Neuronal stem cell (in vitro differentiated cells): ENCODE measurements around the gene WWOX.

ENCODE experiments used
- DNase-seq: peaks from one replicate; pipeline ENCODE4 v3.0.0-alpha.2; 2013; ENCODE audit warnings: low spot score
- H2AFZ ChIP-seq: one replicate; pipeline ENCODE4 v1.6.1; 2013; ENCODE audit warnings: mild to moderate bottlenecking, low read length, inconsistent platforms
- H2AK5ac ChIP-seq: 2 replicates; pipeline ENCODE4 v1.6.1; 2013; ENCODE audit warnings: low read depth, mild to moderate bottlenecking, inconsistent platforms, low read length, moderate library complexity, mixed read lengths
- H2BK120ac ChIP-seq: 2 replicates; pipeline ENCODE4 v1.6.1; 2013; ENCODE audit warnings: low read depth, mild to moderate bottlenecking, inconsistent platforms, low read length, moderate library complexity, mixed read lengths
- H2BK12ac ChIP-seq: one replicate; pipeline ENCODE4 v1.6.1; 2013; ENCODE audit warnings: low read length, inconsistent platforms
- H2BK15ac ChIP-seq: 2 replicates; pipeline ENCODE4 v1.6.1; 2013; ENCODE audit warnings: mild to moderate bottlenecking, low read length, inconsistent platforms, mixed read lengths
- H2BK5ac ChIP-seq: one replicate; pipeline ENCODE4 v1.6.1; 2013; ENCODE audit warnings: inconsistent platforms, mild to moderate bottlenecking, low read length, moderate library complexity
- H3K14ac ChIP-seq: one replicate; pipeline ENCODE4 v1.6.1; 2013; ENCODE audit warnings: low read length, inconsistent platforms
- H3K18ac ChIP-seq: 2 replicates; pipeline ENCODE4 v1.6.1; 2013; ENCODE audit warnings: low read length, inconsistent platforms
- H3K23ac ChIP-seq: 2 replicates; pipeline ENCODE4 v1.6.1; 2013; ENCODE audit warnings: low read depth, mild to moderate bottlenecking, mixed read lengths, low read length, inconsistent platforms; ENCODE audit not compliant: poor library complexity
- H3K27ac ChIP-seq: replicated peaks from 3 replicates; pipeline ENCODE4 v1.5.1; 2013; ENCODE audit warnings: low read length, inconsistent platforms
- H3K27me3 ChIP-seq, 3 experiments: 2 replicates each; pipeline ENCODE4 v1.6.1; 2013; ENCODE audit warnings: low read length in 3 of 3, mild to moderate bottlenecking in 2 of 3, inconsistent platforms in 1 of 3, low read depth in 1 of 3, mixed read lengths in 1 of 3, moderate library complexity in 1 of 3; ENCODE audit not compliant: control insufficient read depth in 3 of 3, insufficient read depth in 3 of 3
- H3K36me3 ChIP-seq, 2 donors: replicated peaks in 1 of 2; 2 replicates each; pipeline ENCODE4 v1.6.1; 2013; ENCODE audit warnings: low read length in 2 of 2; ENCODE audit not compliant: control insufficient read depth in 2 of 2, insufficient read depth in 2 of 2
- H3K4ac ChIP-seq: 2 replicates; pipeline ENCODE4 v1.6.1; 2013; ENCODE audit warnings: inconsistent platforms, mild to moderate bottlenecking, low read length, moderate library complexity
- H3K4me1 ChIP-seq, 2 donors: 1 replicate in 1 of 2; 2 replicates in 1 of 2; pipeline ENCODE4 v1.6.1; 2013; ENCODE audit warnings: low read length in 2 of 2, low read depth in 1 of 2; ENCODE audit not compliant: control insufficient read depth in 2 of 2, insufficient read depth in 1 of 2
- H3K4me2 ChIP-seq: one replicate; pipeline ENCODE4 v1.6.1; 2013; ENCODE audit warnings: mild to moderate bottlenecking, low read length, inconsistent platforms; ENCODE audit not compliant: insufficient read depth, poor library complexity, severe bottlenecking
- H3K4me3 ChIP-seq, 2 donors: 2 replicates each; pipeline ENCODE4 v1.5.1; 2013; ENCODE audit warnings: low read length in 2 of 2, mild to moderate bottlenecking in 2 of 2, inconsistent platforms in 1 of 2, moderate library complexity in 1 of 2
- H3K79me1 ChIP-seq: one replicate; pipeline ENCODE4 v1.6.1; 2013; ENCODE audit warnings: low read depth, mild to moderate bottlenecking, inconsistent platforms, low read length, moderate library complexity
- H3K9ac ChIP-seq: one replicate; pipeline ENCODE4 v1.6.1; 2013; ENCODE audit warnings: mild to moderate bottlenecking, low read depth, low read length, inconsistent platforms; ENCODE audit not compliant: poor library complexity
- H3K9me3 ChIP-seq, 2 donors: replicated peaks in 1 of 2; 2 replicates each; pipeline versions ENCODE3 to v1.6.1; 2013; ENCODE audit warnings: low read length in 2 of 2, mild to moderate bottlenecking in 2 of 2, inconsistent platforms in 1 of 2, low read depth in 1 of 2, mixed read lengths in 1 of 2, moderate library complexity in 1 of 2; ENCODE audit not compliant: control insufficient read depth in 2 of 2, insufficient read depth in 1 of 2
- H4K8ac ChIP-seq: one replicate; pipeline ENCODE4 v1.6.1; 2013; ENCODE audit warnings: low read depth, mild to moderate bottlenecking, inconsistent platforms, low read length, moderate library complexity
- H4K91ac ChIP-seq: one replicate; pipeline ENCODE4 v1.6.1; 2013; ENCODE audit warnings: low read length, low read depth, mild to moderate bottlenecking, inconsistent platforms; ENCODE audit not compliant: poor library complexity
- WGBS, 2 donors: extraction: QIAGEN DNeasy Blood & Tissue Kit; methylation state at CpG; one replicate each; pipeline ENCODE4 v1.1.7; 2013; ENCODE audit warnings: missing lambda C conversion rate in 2 of 2, mixed read lengths in 1 of 2; ENCODE audit not compliant: insufficient read length in 2 of 2, insufficient replicate concordance in 1 of 2; ENCODE audit errors: extremely low coverage in 2 of 2; 5-methylcytosine and 5-hydroxymethylcytosine counted together

Gene WWOX

DNA sequence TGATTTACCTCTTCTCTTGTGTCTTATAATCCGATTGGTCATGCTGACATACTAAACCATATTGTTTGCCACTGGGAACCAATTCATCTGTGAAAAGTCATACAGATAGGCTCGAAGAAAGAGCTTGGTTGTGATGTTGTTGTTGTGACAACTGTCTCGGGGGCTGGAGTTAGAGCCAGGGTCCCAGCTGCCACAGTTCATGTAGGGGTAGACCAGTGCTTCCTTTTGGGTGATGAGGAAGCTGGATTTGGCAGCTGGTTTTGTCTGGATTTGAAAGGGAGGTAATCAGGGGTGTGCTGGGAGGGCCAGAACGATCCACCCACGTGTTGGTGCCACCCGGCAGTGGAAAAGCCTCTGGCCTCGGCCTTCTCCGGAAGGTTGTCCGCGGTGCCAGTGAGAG, 438.1 kb downstream of the WWOX start:
- no peak overlapping the region for H3K4ac ChIP-seq
- no peak for DNase-seq
- no peak overlapping the region for H3K18ac ChIP-seq
- H3K4me3 ChIP-seq = no peak overlapping the region
- H3K36me3 ChIP-seq = no peaks in the 10 kb centered on the region
- no peak overlapping the region for H2BK12ac ChIP-seq
- WGBS, 2 donors = no CpG with 5 or more reads among the region's 10 CpGs
- no peak overlapping the region for H3K27ac ChIP-seq
- H2BK5ac ChIP-seq = no peak overlapping the region
- no peak overlapping the region for H3K9ac ChIP-seq
- no peak overlapping the region for H3K4me2 ChIP-seq
- H4K8ac ChIP-seq = no peak overlapping the region
- no peaks in the 10 kb centered on the region for H3K79me1 ChIP-seq
- H3K9me3 ChIP-seq = no peaks in the 10 kb centered on the region
- H3K14ac ChIP-seq = no peak overlapping the region
- H4K91ac ChIP-seq = no peak overlapping the region
- H2AFZ ChIP-seq = no peak overlapping the region
- H2AK5ac ChIP-seq = no peak overlapping the region
- H3K4me1 ChIP-seq = no peaks in the 10 kb centered on the region
- H2BK15ac ChIP-seq = no peak overlapping the region
- H2BK120ac ChIP-seq = no peak overlapping the region
- H3K27me3 ChIP-seq = no peaks in the 10 kb centered on the region
- no peak overlapping the region for H3K23ac ChIP-seq

DNA sequence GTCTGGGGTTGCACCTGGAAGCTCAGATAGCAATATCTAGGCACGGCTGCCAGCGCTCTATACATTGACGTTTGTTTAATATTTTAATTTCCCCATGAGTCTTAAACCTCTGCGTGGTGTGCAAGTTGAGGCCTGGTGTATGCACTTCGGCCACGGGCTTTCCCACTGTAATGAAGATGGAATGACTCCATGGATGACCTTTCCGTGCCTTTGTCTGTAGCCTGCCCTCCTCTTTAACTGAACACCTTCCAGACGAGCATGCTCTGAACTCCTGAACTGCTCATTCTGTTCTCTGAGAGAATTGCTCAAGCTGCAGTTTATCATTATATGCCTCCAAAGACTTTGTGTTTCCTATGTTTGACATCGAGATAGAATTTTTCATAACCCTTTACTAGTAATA, 438.8 kb downstream of the WWOX start:
- H4K8ac ChIP-seq = no peak overlapping the region
- no peak overlapping the region for H2AFZ ChIP-seq
- H2BK5ac ChIP-seq = no peak overlapping the region
- no peak overlapping the region for H3K9ac ChIP-seq
- H3K79me1 ChIP-seq = no peaks in the 10 kb centered on the region
- no peak overlapping the region for H2BK12ac ChIP-seq
- no peaks in the 10 kb centered on the region for H3K9me3 ChIP-seq
- H3K4ac ChIP-seq = no peak overlapping the region
- no peaks in the 10 kb centered on the region for H3K27me3 ChIP-seq
- WGBS, 2 donors = no CpG with 5 or more reads among the region's 9 CpGs
- H3K36me3 ChIP-seq = no peaks in the 10 kb centered on the region
- H3K27ac ChIP-seq = no peak overlapping the region
- H2BK15ac ChIP-seq = no peak overlapping the region
- H3K4me1 ChIP-seq = no peaks in the 10 kb centered on the region
- H3K4me2 ChIP-seq = no peak overlapping the region
- H3K23ac ChIP-seq = no peak overlapping the region
- no peak overlapping the region for H3K14ac ChIP-seq
- H3K18ac ChIP-seq = no peak overlapping the region
- no peak overlapping the region for H2AK5ac ChIP-seq
- H2BK120ac ChIP-seq = no peak overlapping the region
- H4K91ac ChIP-seq = no peak overlapping the region
- DNase-seq = no peak
- H3K4me3 ChIP-seq = no peak overlapping the region

DNA sequence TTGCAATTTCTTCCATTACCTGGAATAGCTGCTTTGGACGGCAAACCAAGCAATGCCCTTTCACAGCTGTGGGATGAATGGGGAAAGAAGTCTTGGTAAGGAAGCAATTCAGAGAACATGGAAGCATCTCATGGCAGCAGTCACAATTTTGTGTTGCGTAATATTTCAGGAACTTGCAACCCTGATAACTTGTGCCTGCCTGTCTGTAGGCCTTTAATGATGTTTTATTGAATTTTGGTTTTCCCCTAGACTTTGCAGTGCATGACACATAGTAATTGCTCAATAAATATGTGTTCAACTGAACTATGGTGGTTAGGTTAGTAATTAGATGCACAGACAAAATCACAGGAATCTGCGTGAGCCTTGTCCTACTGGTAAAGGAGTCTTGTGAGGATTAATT, 439.5 kb downstream of the WWOX start:
- no peaks in the 10 kb centered on the region for H3K4me1 ChIP-seq
- H3K36me3 ChIP-seq = no peaks in the 10 kb centered on the region
- H2BK120ac ChIP-seq = no peak overlapping the region
- H3K9ac ChIP-seq = no peak overlapping the region
- H3K79me1 ChIP-seq = no peaks in the 10 kb centered on the region
- no peaks in the 10 kb centered on the region for H3K9me3 ChIP-seq
- H3K27ac ChIP-seq = no peak overlapping the region
- H3K4me3 ChIP-seq = no peak overlapping the region
- no peak overlapping the region for H3K4me2 ChIP-seq
- H3K18ac ChIP-seq = no peak overlapping the region
- H4K8ac ChIP-seq = no peak overlapping the region
- no peak for DNase-seq
- H2BK15ac ChIP-seq = no peak overlapping the region
- no peak overlapping the region for H2BK5ac ChIP-seq
- WGBS, 2 donors = no CpG with 5 or more reads among the region's 3 CpGs
- H2AK5ac ChIP-seq = no peak overlapping the region
- no peak overlapping the region for H2AFZ ChIP-seq
- H4K91ac ChIP-seq = no peak overlapping the region
- no peak overlapping the region for H3K4ac ChIP-seq
- no peak overlapping the region for H2BK12ac ChIP-seq
- H3K14ac ChIP-seq = no peak overlapping the region
- no peaks in the 10 kb centered on the region for H3K27me3 ChIP-seq
- H3K23ac ChIP-seq = no peak overlapping the region

DNA sequence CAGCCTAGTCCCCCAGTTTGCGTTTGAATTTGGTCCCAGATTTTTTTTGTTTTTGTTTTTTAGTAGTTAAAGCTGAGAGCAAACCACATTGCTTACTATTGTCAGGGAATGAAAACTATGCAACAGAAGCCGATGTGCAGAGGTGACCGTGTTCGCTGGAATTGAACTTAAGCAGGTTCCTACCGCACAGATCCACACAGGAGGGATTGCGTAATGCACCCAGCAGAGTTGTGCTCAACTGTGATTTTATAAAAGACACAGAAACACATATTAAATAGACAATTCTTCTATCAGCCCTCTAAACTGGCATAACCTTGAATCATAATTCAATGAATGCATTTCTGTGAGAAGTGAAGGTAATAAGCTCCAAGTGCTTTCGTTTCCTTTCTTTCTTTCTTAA, 443.0 kb downstream of the WWOX start:
- WGBS, 2 donors = no CpG with 5 or more reads among the region's 7 CpGs
- H2AK5ac ChIP-seq = no peak overlapping the region
- H3K4ac ChIP-seq = no peak overlapping the region
- no peak overlapping the region for H3K4me2 ChIP-seq
- no peak overlapping the region for H4K8ac ChIP-seq
- H3K14ac ChIP-seq = no peak overlapping the region
- no peaks in the 10 kb centered on the region for H3K27me3 ChIP-seq
- no peak overlapping the region for H2BK12ac ChIP-seq
- no peak overlapping the region for H2AFZ ChIP-seq
- no peaks in the 10 kb centered on the region for H3K36me3 ChIP-seq
- H3K9me3 ChIP-seq = no peaks in the 10 kb centered on the region
- DNase-seq = no peak
- H2BK15ac ChIP-seq = no peak overlapping the region
- no peak overlapping the region for H3K9ac ChIP-seq
- H4K91ac ChIP-seq = no peak overlapping the region
- H2BK5ac ChIP-seq = no peak overlapping the region
- H2BK120ac ChIP-seq = no peak overlapping the region
- H3K4me3 ChIP-seq = no peak overlapping the region
- no peak overlapping the region for H3K27ac ChIP-seq
- H3K23ac ChIP-seq = no peak overlapping the region
- no peak overlapping the region for H3K18ac ChIP-seq
- H3K4me1 ChIP-seq = no peaks in the 10 kb centered on the region
- no peaks in the 10 kb centered on the region for H3K79me1 ChIP-seq
